ENCODE data around the gene KRTAP3-1. TPM values are rescaled to one million over a fixed set of nuclear protein-coding genes. Genes with fewer than 3 reads are reported as not detected.

The KRTAP3-1 gene
- total and polyA plus RNA-seq, 2 experiments from 2014 or later, result not detected

GRCh38 chr17:40980596-40980995 lies 28.3 kb downstream of the KRTAP3-1 start (continued):
- TF ChIP-seq REST (IDR thresholded peaks at IDR 0.05; ENCODE audit: unreplicated experiment) (no peak), CREB1 (CRISPR knock-in tag; IDR thresholded peaks at IDR 0.05; ENCODE audit: low read depth) (no peak), EZH2phosphoT487 (IDR thresholded peaks at IDR 0.05; ENCODE audit: unreplicated experiment) (no peak)

GRCh38 chr17:40980117-40980516 lies 28.8 kb downstream of the KRTAP3-1 start:
- Mint-ChIP-seq H3K4me3 (no peak overlapping the region), H3K27me3 (ENCODE audit: insufficient read depth, low read depth, poor library complexity) (peaks cover 6% of the 10 kb centered on the region), H3K9me3 (no peaks in the 10 kb centered on the region), H3K27ac (no peak overlapping the region), H3K4me1 (peaks cover 11% of the 10 kb centered on the region; the same call in 2 of the 3 replicates), H3K36me3 (ENCODE audit: low read depth) (no peaks in the 10 kb centered on the region)
- DNase-seq (ENCODE audit: low spot score) (peak; percentile 12), ATAC-seq (peak; percentile 81)
- Histone ChIP-seq H2AFZ (peak overlapping the region; percentile 84), H3K27me3 (ENCODE audit: insufficient read depth) (no peaks in the 10 kb centered on the region), H3K27ac (ENCODE audit: low read depth) (no peak overlapping the region), H3F3A (replicated peaks; ENCODE audit: low read depth) (no peaks in the 10 kb centered on the region), H3K4me2 (no peak overlapping the region), H3K4me1 (ENCODE audit: insufficient read depth) (0 out of 2 replicates have a peak, but pooled peaks cover 3% of the 10 kb centered on the region), H4K20me1 (replicated peaks; ENCODE audit: insufficient read depth) (no peaks in the 10 kb centered on the region), H3K36me3 (ENCODE audit: insufficient read depth) (no peaks in the 10 kb centered on the region), H3K79me2 (replicated peaks; ENCODE audit: insufficient read depth) (no peaks in the 10 kb centered on the region), H3K9me2 (ENCODE audit: insufficient read depth) (0 out of 2 replicates have a peak, but pooled peaks cover 3% of the 10 kb centered on the region), H3K4me3 (no peak overlapping the region)
- no peak for TF ChIP-seq NANOG (IDR thresholded peaks at IDR 0.05; ENCODE audit: borderline replicate concordance)
- TF ChIP-seq EZH2 (IDR thresholded peaks at IDR 0.05; ENCODE audit: low read depth, unreplicated experiment), result no peak
- TF ChIP-seq POLR2AphosphoS5 (IDR thresholded peaks at IDR 0.05; ENCODE audit: low read depth), result no peak
- no peak for TF ChIP-seq ZNF331 (CRISPR knock-in tag; IDR thresholded peaks at IDR 0.05; ENCODE audit: low read depth)
- no peak for TF ChIP-seq EZH2phosphoT487 (IDR thresholded peaks at IDR 0.05; ENCODE audit: unreplicated experiment)
- no peak for TF ChIP-seq ZNF114 (CRISPR knock-in tag; IDR thresholded peaks at IDR 0.05)
- TF ChIP-seq ETS1 (IDR thresholded peaks at IDR 0.05), result no peak
- TF ChIP-seq ZNF462 (CRISPR knock-in tag; IDR thresholded peaks at IDR 0.05), result no peak
- TF ChIP-seq STAT1 (IDR thresholded peaks at IDR 0.05; ENCODE audit: unreplicated experiment), result no peak
- no peak for TF ChIP-seq CTCF (conservative IDR thresholded peaks at IDR 0.05; ENCODE audit: low read depth in 2 of 2)
- TF ChIP-seq JUNB (IDR thresholded peaks at IDR 0.05; ENCODE audit: unreplicated experiment), result no peak
